ENCODE data around the gene HOXA5. TPM values are rescaled to one million over a fixed set of nuclear protein-coding genes. Genes with fewer than 3 reads are reported as not detected.

HOXA5 gene
- total RNA-seq, 2 donors from 2014 or later: 9.6 to 18.7 TPM

GRCh38 chr7:27148031-27148755, 4.7 kb upstream of the HOXA5 start:
- peak; percentile 81 for DNase-seq
- H3K4me1 ChIP-seq: peaks cover 17% of the 10 kb centered on the region
- H3K4me3 ChIP-seq: peak overlapping the region; percentile 47
- intact Hi-C loops (cut with DNase I): no loop called here
- no peaks in the 10 kb centered on the region for H3K36me3 ChIP-seq
- H3K27me3 ChIP-seq: no peaks in the 10 kb centered on the region
- peak overlapping the region; percentile 97 for H3K27ac ChIP-seq
- H3K9ac ChIP-seq (ENCODE audit: low read depth in 2 of 2, low read length in 2 of 2): peak overlapping the region; percentile 78 to 100
- no peaks in the 10 kb centered on the region for H3K9me3 ChIP-seq
- TF ChIP-seq CTCF (IDR thresholded peaks at IDR 0.05): no peak

- intact Hi-C loops (cut with DNase I): no loop called here
- H3K4me1 ChIP-seq: peaks cover 17% of the 10 kb centered on the region
Observed at GRCh38 chr7:27147199-27148030, 3.9 kb upstream of the HOXA5 start, which contains the start of gene HOXA6. TSS of gene HOXA6 (minus strand) at chr7:27147774. CDS start at chr7:27147749, 25 bp downstream.

GRCh38 chr7:27146491-27147198, 3.2 kb upstream of the HOXA5 start:
- H3K27me3 ChIP-seq: no peaks in the 10 kb centered on the region
- peak overlapping the region; percentile 97 for H3K27ac ChIP-seq
- intact Hi-C loops (cut with DNase I): no loop called here

More at GRCh38 chr7:27147199-27148030, 3.9 kb upstream of the HOXA5 start, which contains the start of gene HOXA6:
- Histone ChIP-seq H3K9ac (ENCODE audit: low read depth in 2 of 2, low read length in 2 of 2) (peak within 1 kb of the TSS; percentile 78 to 100), H3K27me3 (no peaks in the 10 kb centered on the region), H3K27ac (peak within 1 kb of the TSS; percentile 97), H3K36me3 (no peaks in the 10 kb centered on the region), H3K9me3 (no peaks in the 10 kb centered on the region), H3K4me3 (peak within 1 kb of the TSS; percentile 47)
- TF ChIP-seq CTCF (IDR thresholded peaks at IDR 0.05): no peak
- DNase-seq: peak; percentile 81

GRCh38 chr7:27145914-27146412, 2.5 kb upstream of the HOXA5 start:
- Histone ChIP-seq H3K9ac (ENCODE audit: low read depth in 2 of 2, low read length in 2 of 2) (peak overlapping the region; percentile 46 to 100), H3K27me3 (no peaks in the 10 kb centered on the region), H3K36me3 (no peaks in the 10 kb centered on the region), H3K4me1 (peaks cover 17% of the 10 kb centered on the region), H3K9me3 (no peaks in the 10 kb centered on the region), H3K4me3 (no peak overlapping the region), H3K27ac (peak overlapping the region; percentile 84)
- no peak for DNase-seq
- intact Hi-C loops (cut with DNase I): no loop called here
- no peak for TF ChIP-seq CTCF (IDR thresholded peaks at IDR 0.05)

More at GRCh38 chr7:27146491-27147198, 3.2 kb upstream of the HOXA5 start:
- no peak for TF ChIP-seq CTCF (IDR thresholded peaks at IDR 0.05)
- Histone ChIP-seq H3K4me3 (no peak overlapping the region), H3K36me3 (no peaks in the 10 kb centered on the region), H3K9ac (ENCODE audit: low read depth in 2 of 2, low read length in 2 of 2) (peak overlapping the region; percentile 40 to 100), H3K9me3 (no peaks in the 10 kb centered on the region), H3K4me1 (peaks cover 17% of the 10 kb centered on the region)
- DNase-seq: peak; percentile 31

Measured in colonic mucosa (tissue), 4 donors.